ENCODE data around the gene FXN. TPM values are rescaled to one million over a fixed set of nuclear protein-coding genes. Genes with fewer than 3 reads are reported as not detected.
A peak's percentile ranks its signal among the peaks of the same experiment; 100 is the strongest.

FXN gene
- total RNA-seq, 4 donors from 2014 or later: 2.3 to 11.1 (median 5.6) TPM

DNA sequence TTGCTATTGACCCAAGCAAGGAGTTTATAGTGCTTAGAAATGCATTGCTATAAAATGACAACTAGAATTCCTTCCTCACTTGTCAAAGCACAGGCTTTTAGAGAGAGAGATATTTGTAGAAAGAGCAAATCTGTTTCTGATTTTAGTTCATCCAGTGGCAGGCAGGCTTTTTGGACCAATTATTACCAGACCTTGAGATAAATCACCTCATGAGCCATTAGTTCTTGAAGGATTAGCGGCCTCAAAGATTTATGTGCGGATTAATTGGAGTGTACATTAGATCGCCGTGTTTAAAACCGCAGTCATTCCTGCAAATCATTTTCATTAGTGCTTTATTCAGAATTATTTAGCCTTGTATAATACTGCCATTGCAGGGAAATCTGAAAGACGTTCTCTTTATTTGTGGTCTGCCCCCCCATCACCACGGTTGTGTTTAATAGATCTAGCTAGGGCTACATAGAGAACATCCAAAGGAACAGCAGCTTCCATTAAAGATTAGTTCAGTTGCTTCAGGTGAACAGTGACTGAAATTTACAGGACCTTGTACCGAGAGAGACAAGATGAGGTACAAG, 109.7 kb downstream of the FXN start:
- DNase-seq (ENCODE audit: low spot score in 2 of 2): no peak
- TF ChIP-seq POLR2A (IDR thresholded peaks at IDR 0.05) (no peak), EP300 (IDR thresholded peaks at IDR 0.05) (no peak), POLR2AphosphoS5 (IDR thresholded peaks at IDR 0.05) (no peak)
- TF ChIP-seq, protein P1, sequence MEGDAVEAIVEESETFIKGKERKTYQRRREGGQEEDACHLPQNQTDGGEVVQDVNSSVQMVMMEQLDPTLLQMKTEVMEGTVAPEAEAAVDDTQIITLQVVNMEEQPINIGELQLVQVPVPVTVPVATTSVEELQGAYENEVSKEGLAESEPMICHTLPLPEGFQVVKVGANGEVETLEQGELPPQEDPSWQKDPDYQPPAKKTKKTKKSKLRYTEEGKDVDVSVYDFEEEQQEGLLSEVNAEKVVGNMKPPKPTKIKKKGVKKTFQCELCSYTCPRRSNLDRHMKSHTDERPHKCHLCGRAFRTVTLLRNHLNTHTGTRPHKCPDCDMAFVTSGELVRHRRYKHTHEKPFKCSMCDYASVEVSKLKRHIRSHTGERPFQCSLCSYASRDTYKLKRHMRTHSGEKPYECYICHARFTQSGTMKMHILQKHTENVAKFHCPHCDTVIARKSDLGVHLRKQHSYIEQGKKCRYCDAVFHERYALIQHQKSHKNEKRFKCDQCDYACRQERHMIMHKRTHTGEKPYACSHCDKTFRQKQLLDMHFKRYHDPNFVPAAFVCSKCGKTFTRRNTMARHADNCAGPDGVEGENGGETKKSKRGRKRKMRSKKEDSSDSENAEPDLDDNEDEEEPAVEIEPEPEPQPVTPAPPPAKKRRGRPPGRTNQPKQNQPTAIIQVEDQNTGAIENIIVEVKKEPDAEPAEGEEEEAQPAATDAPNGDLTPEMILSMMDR (IDR thresholded peaks at IDR 0.05): no peak
- Histone ChIP-seq H3K27ac (no peak overlapping the region), H3K4me1 (peaks cover 4% of the 10 kb centered on the region), H3K4me3 (no peak overlapping the region), H3K9me3 (no peaks in the 10 kb centered on the region), H3K27me3 (no peaks in the 10 kb centered on the region), H3K36me3 (no peaks in the 10 kb centered on the region)
- 77% methylated on average over 8 of the region's 8 CpGs for WGBS

DNA sequence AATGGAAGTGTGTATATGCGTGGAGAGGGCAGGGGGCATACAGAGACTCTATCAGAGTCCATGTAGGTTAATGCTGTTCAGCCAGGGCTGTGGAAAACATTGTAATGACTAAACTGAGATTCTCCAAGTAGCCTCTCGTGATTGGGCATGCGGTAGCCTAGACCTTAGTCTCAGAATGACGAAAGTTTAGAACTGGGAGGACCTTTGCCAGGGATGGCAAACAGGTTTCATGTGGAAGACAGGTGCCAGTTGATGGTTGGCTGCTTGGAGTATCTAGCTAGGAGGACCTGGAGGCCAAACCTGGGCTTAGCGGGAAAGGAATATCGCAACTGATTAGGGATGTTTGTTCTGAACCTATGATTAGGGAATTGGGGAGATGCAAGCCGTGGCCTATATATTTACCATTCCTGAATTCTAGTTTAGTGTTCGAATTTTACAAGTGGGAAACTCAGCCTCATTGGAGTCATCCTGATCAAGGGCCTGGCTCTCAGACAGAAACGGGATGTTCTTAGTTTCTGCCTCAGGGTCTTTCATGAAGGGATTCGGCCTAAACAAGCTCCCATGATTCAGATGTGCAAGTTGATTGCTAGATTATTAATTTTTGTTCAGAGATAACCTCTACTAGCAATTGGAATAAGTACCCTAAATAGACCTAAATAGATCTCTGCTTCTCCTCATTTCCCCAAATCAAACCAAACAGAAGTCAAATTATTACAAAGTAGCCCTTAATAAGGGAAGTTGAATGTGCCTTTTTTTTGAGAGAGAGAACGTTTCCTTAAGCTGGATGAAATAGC, 111.7 kb downstream of the FXN start:
- 80% methylated on average over 11 of the region's 11 CpGs for WGBS
- Histone ChIP-seq H3K27me3 (no peaks in the 10 kb centered on the region), H3K36me3 (no peaks in the 10 kb centered on the region), H3K27ac (no peak overlapping the region), H3K4me1 (peaks cover 4% of the 10 kb centered on the region), H3K4me3 (no peak overlapping the region), H3K9me3 (no peaks in the 10 kb centered on the region)
- no peak for DNase-seq (ENCODE audit: low spot score in 2 of 2)
- TF ChIP-seq POLR2AphosphoS5 (IDR thresholded peaks at IDR 0.05) (no peak), EP300 (IDR thresholded peaks at IDR 0.05) (no peak), POLR2A (IDR thresholded peaks at IDR 0.05) (no peak)
- TF ChIP-seq, protein P1 (IDR thresholded peaks at IDR 0.05): no peak

DNA sequence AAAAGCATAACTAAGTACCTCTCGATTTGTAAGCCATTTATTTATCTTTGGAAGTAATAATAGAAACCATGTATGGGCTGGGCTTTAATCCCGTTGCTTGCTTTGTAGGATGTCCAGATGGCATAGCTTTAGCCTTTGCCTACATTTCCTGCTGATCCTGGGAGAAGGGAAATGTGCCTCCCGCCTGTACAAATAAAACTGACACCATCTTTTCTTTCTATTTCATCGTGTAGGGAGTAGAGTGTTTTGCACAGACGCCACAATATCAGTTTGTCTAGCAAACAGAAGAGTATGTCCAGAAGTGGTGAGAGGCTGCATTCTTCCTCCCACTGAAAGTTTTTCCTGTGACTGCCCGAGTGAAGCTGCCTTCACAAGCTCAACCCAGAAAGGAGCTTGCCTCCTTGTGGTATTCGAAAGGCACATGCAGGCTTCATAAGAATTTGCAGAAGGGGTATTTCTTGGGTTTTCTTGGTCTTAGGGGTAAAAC, 113.8 kb downstream of the FXN start:
- H3K9me3 ChIP-seq: no peaks in the 10 kb centered on the region
- no peak overlapping the region for H3K4me3 ChIP-seq
- DNase-seq (ENCODE audit: low spot score in 2 of 2): no peak
- TF ChIP-seq, protein P1 (IDR thresholded peaks at IDR 0.05): peak in 1 of 2 donors; percentile 10
- TF ChIP-seq POLR2A (IDR thresholded peaks at IDR 0.05): no peak
- TF ChIP-seq POLR2AphosphoS5 (IDR thresholded peaks at IDR 0.05): no peak
- WGBS: 53% methylated on average over 7 of the region's 7 CpGs
- no peak overlapping the region for H3K27ac ChIP-seq
- no peaks in the 10 kb centered on the region for H3K36me3 ChIP-seq
- H3K4me1 ChIP-seq: peaks cover 4% of the 10 kb centered on the region
- no peaks in the 10 kb centered on the region for H3K27me3 ChIP-seq

Other genes with a start within 250 kb of the FXN start
- not detected for gene PRKACG, start 21.6 kb upstream of the FXN start, total RNA-seq
- gene TJP2, start 138.5 kb downstream of the FXN start, total RNA-seq: 100 to 1,000 TPM in 3 of 4 donors, 10 to 100 TPM in 1; 96.3 to 240 (median 117) TPM